MCF 10A (cell line): ENCODE data around the gene MYO16. TPM values are rescaled to one million over a fixed set of nuclear protein-coding genes. Genes with fewer than 3 reads are reported as not detected.
A peak's percentile ranks its signal among the peaks of the same experiment; 100 is the strongest.

Source experiments
- BruUV-seq: library from RNA; stranded (reverse); fragments of 400-500 nt; replicated peaks from 2 replicates; lab custom pipeline; 2021; lab: Mats Ljungman, UMichigan
- CTCF ChIA-PET: fragments of 300-600 bp; sonication (Branson Sonifier 250); formaldehyde crosslinking; extraction: SDS; loops from one replicate; lab custom pipeline; 2021; ENCODE audit warnings: antibody characterized with exemption, inconsistent platforms; lab: Yijun Ruan, JAX
- POLR2A ChIA-PET: fragments of 300-600, 350-650 bp; sonication (Branson Sonifier 250); formaldehyde crosslinking; extraction: SDS; loops from one replicate; lab custom pipeline; 2020; ENCODE audit warnings: antibody characterized with exemption, inconsistent platforms; lab: Yijun Ruan, JAX
- DNase-seq: peaks from one replicate; pipeline ENCODE4 v3.0.0-alpha.2; 2018; ENCODE audit not compliant: unreplicated experiment
- H3K27ac Mint-ChIP-seq: one replicate; pipeline ENCODE4 v1.8.0; 2022; ENCODE audit warnings: mild to moderate bottlenecking, low read depth, mixed read lengths; ENCODE audit not compliant: unreplicated experiment
- H3K27me3 Mint-ChIP-seq: one replicate; pipeline ENCODE4 v1.8.0; 2022; ENCODE audit warnings: mixed read lengths; ENCODE audit not compliant: insufficient read depth, unreplicated experiment
- H3K36me3 Mint-ChIP-seq: one replicate; pipeline ENCODE4 v1.8.0; 2022; ENCODE audit warnings: mild to moderate bottlenecking, moderate library complexity, mixed read lengths; ENCODE audit not compliant: insufficient read depth, unreplicated experiment
- H3K4me1 Mint-ChIP-seq: one replicate; pipeline ENCODE4 v1.8.0; 2022; ENCODE audit warnings: mixed read lengths; ENCODE audit not compliant: insufficient read depth, unreplicated experiment
- H3K4me3 Mint-ChIP-seq: one replicate; pipeline ENCODE4 v1.8.0; 2022; ENCODE audit warnings: mild to moderate bottlenecking, moderate library complexity, mixed read lengths; ENCODE audit not compliant: unreplicated experiment
- H3K9me3 Mint-ChIP-seq: one replicate; pipeline ENCODE4 v1.8.0; 2022; ENCODE audit warnings: mixed read lengths; ENCODE audit not compliant: unreplicated experiment
- CTCF ChIP-seq: fragments of 200-600 bp; IDR thresholded peaks from one replicate; pipeline ENCODE4 v1.8.0; 2022; ENCODE audit warnings: antibody characterized with exemption, mild to moderate bottlenecking; ENCODE audit not compliant: unreplicated experiment
- intact Hi-C: fragments of 100-400 bp; cut with micrococcal nuclease; formaldehyde crosslinking; loops from 2 replicates; pipeline ENCODE4 v1.14.1; 2022
- total RNA-seq: library from RNA; stranded (reverse); gene quantifications from 2 replicates; pipeline ENCODE4 v1.2.3, GENCODE V29; 2022

The MYO16 gene
- total RNA-seq, 1 experiment from 2014 or later = not detected

- intact Hi-C loops = loop anchor here (1.0 to 5.0 kb wide), 6 partner anchors 184 to 1261 kb away; no protein-coding TSS in a partner anchor
- TF ChIP-seq CTCF = peak; percentile 79
- H3K27me3 Mint-ChIP-seq = no peaks in the 10 kb centered on the region
- H3K4me1 Mint-ChIP-seq = peaks cover 43% of the 10 kb centered on the region
- H3K9me3 Mint-ChIP-seq = no peaks in the 10 kb centered on the region
- H3K36me3 Mint-ChIP-seq = no peaks in the 10 kb centered on the region
- ChIA-PET CTCF (interaction anchor here (0.5 to 8.5 kb wide), 39 partner anchors 10 to 1503 kb away, joined by 3 to 74 read pairs (median 3); no protein-coding TSS in a partner anchor), POLR2A (interaction anchor here (0.6 to 7.7 kb wide), 16 partner anchors 46 to 1152 kb away, joined by 3 to 74 read pairs (median 4); no protein-coding TSS in a partner anchor)
- DNase-seq = peak; percentile 57
- no peak overlapping the region for H3K4me3 Mint-ChIP-seq
- BruUV-seq = no TSS peak
- H3K27ac Mint-ChIP-seq = no peak overlapping the region
These were observed 332.2 kb downstream of the MYO16 start for GRCh38 chr13:108961542-108962125.

GRCh38 chr13:108962654-108963053, 333.2 kb downstream of the MYO16 start:
- no peak for TF ChIP-seq CTCF
- CTCF ChIA-PET = interaction anchor here (1.1 to 1.4 kb wide), 4 partner anchors 47 to 1151 kb away, joined by 3 to 7 read pairs (median 3); no protein-coding TSS in a partner anchor
- no peaks in the 10 kb centered on the region for H3K9me3 Mint-ChIP-seq
- POLR2A ChIA-PET = interaction anchor here (1.1 to 1.3 kb wide), 3 partner anchors 294 to 817 kb away, joined by 3 to 6 read pairs (median 3); no protein-coding TSS in a partner anchor
- BruUV-seq = no TSS peak
- no peak overlapping the region for H3K4me3 Mint-ChIP-seq
- no peaks in the 10 kb centered on the region for H3K27me3 Mint-ChIP-seq
- no peak for DNase-seq
- H3K36me3 Mint-ChIP-seq = no peaks in the 10 kb centered on the region
- H3K4me1 Mint-ChIP-seq = peaks cover 38% of the 10 kb centered on the region
- intact Hi-C loops = loop anchor here (5.0 kb wide), 2 partner anchors 310 to 430 kb away; no protein-coding TSS in a partner anchor
- H3K27ac Mint-ChIP-seq = no peak overlapping the region

- no peak for DNase-seq
- Mint-ChIP-seq H3K36me3 (no peaks in the 10 kb centered on the region), H3K27ac (peak overlapping the region; percentile 53), H3K9me3 (no peaks in the 10 kb centered on the region), H3K4me3 (no peak overlapping the region), H3K4me1 (peaks cover 34% of the 10 kb centered on the region), H3K27me3 (no peaks in the 10 kb centered on the region)
- ChIA-PET CTCF (interaction anchor here (1.0 to 1.4 kb wide), 6 partner anchors 48 to 1150 kb away, joined by 3 to 7 read pairs (median 3); no protein-coding TSS in a partner anchor), POLR2A (interaction anchor here (1.1 to 1.3 kb wide), 3 partner anchors 9 to 817 kb away, joined by 3 to 6 read pairs (median 5); no protein-coding TSS in a partner anchor)
- no TSS peak for BruUV-seq
- no peak for TF ChIP-seq CTCF
- intact Hi-C loops = loop anchor here (5.0 kb wide), 2 partner anchors 309 to 429 kb away; no protein-coding TSS in a partner anchor
These were observed 333.9 kb downstream of the MYO16 start for GRCh38 chr13:108963276-108963810.
